ENCODE data around the gene C1QTNF7. TPM values are rescaled to one million over a fixed set of nuclear protein-coding genes. Genes with fewer than 3 reads are reported as not detected.

C1QTNF7 gene
- total RNA-seq, 2 experiments from 2014 or later = not detected

DNA sequence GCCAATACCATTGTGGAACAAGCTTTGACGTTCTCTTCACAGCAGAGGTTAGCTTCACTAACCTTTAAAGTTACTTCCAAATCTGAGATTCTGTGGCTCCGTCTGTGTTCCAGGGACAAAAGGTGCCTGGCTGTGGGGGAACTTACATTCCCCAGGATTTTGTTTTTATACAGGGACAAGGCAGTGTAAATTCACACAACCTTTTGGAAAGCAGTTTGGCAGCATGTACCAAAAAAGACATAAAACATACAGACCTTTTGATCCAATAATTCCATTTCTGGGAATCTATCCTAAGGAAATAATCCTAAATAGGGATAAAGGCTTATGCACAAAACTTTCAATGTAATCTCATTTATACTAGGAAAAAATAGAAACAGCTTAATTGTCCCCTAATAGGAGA, 8.9 kb upstream of the C1QTNF7 start:
- no peak for DNase-seq (ENCODE audit: low spot score)
- ChIA-PET CTCF (ENCODE audit: unreplicated experiment) (no interaction called here), POLR2A (interaction anchor here (0.7 to 1.0 kb wide), 2 partner anchors 31 to 320 kb away, joined by 3 to 4 read pairs; no protein-coding TSS in a partner anchor)
- Histone ChIP-seq H3K9me3 (ENCODE audit: low read length) (no peaks in the 10 kb centered on the region), H3K27ac (ENCODE audit: low read depth, low read length, poor library complexity, severe bottlenecking) (no peak overlapping the region), H3K4me3 (ENCODE audit: low read depth, low read length, poor library complexity, severe bottlenecking) (no peak overlapping the region), H4K20me1 (ENCODE audit: insufficient read depth, low read length) (no peaks in the 10 kb centered on the region), H3K36me3 (ENCODE audit: insufficient read depth, low read length) (no peaks in the 10 kb centered on the region), H3K9me2 (ENCODE audit: insufficient read depth, low read length) (no peaks in the 10 kb centered on the region), H3K4me2 (ENCODE audit: low read length) (no peak overlapping the region), H3K79me2 (ENCODE audit: insufficient read depth, low read depth, low read length) (no peaks in the 10 kb centered on the region), H3K4me1 (ENCODE audit: insufficient read depth, low read length, poor library complexity, severe bottlenecking) (peaks cover 10% of the 10 kb centered on the region), H2AFZ (ENCODE audit: low read length) (no peak overlapping the region)
- BruUV-seq (replicated peaks) = no TSS peak
- no peak for TF ChIP-seq EZH2phosphoT487 (IDR thresholded peaks at IDR 0.05; ENCODE audit: borderline replicate concordance, low read depth, low read length)
- no peak for TF ChIP-seq CTCF (conservative IDR thresholded peaks at IDR 0.05; ENCODE audit: low read length)
- intact Hi-C loops (cut with micrococcal nuclease; ENCODE audit: unreplicated experiment) = loop anchor here (10.0 kb wide), 1 partner anchor 386 kb away; no protein-coding TSS in a partner anchor

- no peaks in the 10 kb centered on the region for H4K20me1 ChIP-seq (ENCODE audit: insufficient read depth, low read length)
- no peak overlapping the region for H2AFZ ChIP-seq (ENCODE audit: low read length)
- DNase-seq (ENCODE audit: low spot score) = no peak
- H3K9me2 ChIP-seq (ENCODE audit: insufficient read depth, low read length) = no peaks in the 10 kb centered on the region
- BruUV-seq (replicated peaks) = no TSS peak
- H3K79me2 ChIP-seq (ENCODE audit: insufficient read depth, low read depth, low read length) = no peaks in the 10 kb centered on the region
- no peaks in the 10 kb centered on the region for H3K9me3 ChIP-seq (ENCODE audit: low read length)
- ChIA-PET CTCF (ENCODE audit: unreplicated experiment) (no interaction called here), POLR2A (interaction anchor here (1.3 kb wide), 1 partner anchor 648 kb away, joined by 3 read pairs; no protein-coding TSS in a partner anchor)
- no peak overlapping the region for H3K27ac ChIP-seq (ENCODE audit: low read depth, low read length, poor library complexity, severe bottlenecking)
- peaks cover 3% of the 10 kb centered on the region for H3K4me1 ChIP-seq (ENCODE audit: insufficient read depth, low read length, poor library complexity, severe bottlenecking)
- no peak overlapping the region for H3K4me3 ChIP-seq (ENCODE audit: low read depth, low read length, poor library complexity, severe bottlenecking)
- TF ChIP-seq CTCF (conservative IDR thresholded peaks at IDR 0.05; ENCODE audit: low read length) (no peak), EZH2phosphoT487 (IDR thresholded peaks at IDR 0.05; ENCODE audit: borderline replicate concordance, low read depth, low read length) (no peak)
- H3K36me3 ChIP-seq (ENCODE audit: insufficient read depth, low read length) = no peaks in the 10 kb centered on the region
- intact Hi-C loops (cut with micrococcal nuclease; ENCODE audit: unreplicated experiment) = no loop called here
- H3K4me2 ChIP-seq (ENCODE audit: low read length) = no peak overlapping the region
Observed at GRCh38 chr4:15420642-15421041, 7.2 kb upstream of the C1QTNF7 start.

- H3K4me1 ChIP-seq (ENCODE audit: insufficient read depth, low read length, poor library complexity, severe bottlenecking) = no peaks in the 10 kb centered on the region
- intact Hi-C loops (cut with micrococcal nuclease; ENCODE audit: unreplicated experiment) = no loop called here
- no peak for DNase-seq (ENCODE audit: low spot score)
- TF ChIP-seq EZH2phosphoT487 (IDR thresholded peaks at IDR 0.05; ENCODE audit: borderline replicate concordance, low read depth, low read length) = no peak
- no peak for TF ChIP-seq CTCF (conservative IDR thresholded peaks at IDR 0.05; ENCODE audit: low read length)
- H3K4me2 ChIP-seq (ENCODE audit: low read length) = no peak overlapping the region
- H4K20me1 ChIP-seq (ENCODE audit: insufficient read depth, low read length) = no peaks in the 10 kb centered on the region
- no peak overlapping the region for H2AFZ ChIP-seq (ENCODE audit: low read length)
- H3K9me3 ChIP-seq (ENCODE audit: low read length) = no peaks in the 10 kb centered on the region
- H3K27ac ChIP-seq (ENCODE audit: low read depth, low read length, poor library complexity, severe bottlenecking) = no peak overlapping the region
- no peaks in the 10 kb centered on the region for H3K9me2 ChIP-seq (ENCODE audit: insufficient read depth, low read length)
- H3K4me3 ChIP-seq (ENCODE audit: low read depth, low read length, poor library complexity, severe bottlenecking) = no peak overlapping the region
- POLR2A ChIA-PET = no interaction called here
- no TSS peak for BruUV-seq (replicated peaks)
- CTCF ChIA-PET (ENCODE audit: unreplicated experiment) = no interaction called here
- no peaks in the 10 kb centered on the region for H3K79me2 ChIP-seq (ENCODE audit: insufficient read depth, low read depth, low read length)
- H3K36me3 ChIP-seq (ENCODE audit: insufficient read depth, low read length) = no peaks in the 10 kb centered on the region
Observed at GRCh38 chr4:15423285-15423711, 4.5 kb upstream of the C1QTNF7 start.
